GM12874 (cell line): Measurements from ENCODE around the gene TWIST1.

ENCODE experiments used
- TF ChIP-seq, protein P1 (sequence below): IDR thresholded peaks from 2 replicates; pipeline ENCODE4 v1.5.1; 2011; ENCODE audit warnings: low read depth, mild to moderate bottlenecking, control low read depth, low read length, moderate library complexity; ENCODE audit not compliant: insufficient read depth

The TWIST1 gene

GRCh38 chr7:19098510-19098909 is 18.9 kb downstream of the TWIST1 start:
- TF ChIP-seq, protein P1, sequence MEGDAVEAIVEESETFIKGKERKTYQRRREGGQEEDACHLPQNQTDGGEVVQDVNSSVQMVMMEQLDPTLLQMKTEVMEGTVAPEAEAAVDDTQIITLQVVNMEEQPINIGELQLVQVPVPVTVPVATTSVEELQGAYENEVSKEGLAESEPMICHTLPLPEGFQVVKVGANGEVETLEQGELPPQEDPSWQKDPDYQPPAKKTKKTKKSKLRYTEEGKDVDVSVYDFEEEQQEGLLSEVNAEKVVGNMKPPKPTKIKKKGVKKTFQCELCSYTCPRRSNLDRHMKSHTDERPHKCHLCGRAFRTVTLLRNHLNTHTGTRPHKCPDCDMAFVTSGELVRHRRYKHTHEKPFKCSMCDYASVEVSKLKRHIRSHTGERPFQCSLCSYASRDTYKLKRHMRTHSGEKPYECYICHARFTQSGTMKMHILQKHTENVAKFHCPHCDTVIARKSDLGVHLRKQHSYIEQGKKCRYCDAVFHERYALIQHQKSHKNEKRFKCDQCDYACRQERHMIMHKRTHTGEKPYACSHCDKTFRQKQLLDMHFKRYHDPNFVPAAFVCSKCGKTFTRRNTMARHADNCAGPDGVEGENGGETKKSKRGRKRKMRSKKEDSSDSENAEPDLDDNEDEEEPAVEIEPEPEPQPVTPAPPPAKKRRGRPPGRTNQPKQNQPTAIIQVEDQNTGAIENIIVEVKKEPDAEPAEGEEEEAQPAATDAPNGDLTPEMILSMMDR = no peak

DNA sequence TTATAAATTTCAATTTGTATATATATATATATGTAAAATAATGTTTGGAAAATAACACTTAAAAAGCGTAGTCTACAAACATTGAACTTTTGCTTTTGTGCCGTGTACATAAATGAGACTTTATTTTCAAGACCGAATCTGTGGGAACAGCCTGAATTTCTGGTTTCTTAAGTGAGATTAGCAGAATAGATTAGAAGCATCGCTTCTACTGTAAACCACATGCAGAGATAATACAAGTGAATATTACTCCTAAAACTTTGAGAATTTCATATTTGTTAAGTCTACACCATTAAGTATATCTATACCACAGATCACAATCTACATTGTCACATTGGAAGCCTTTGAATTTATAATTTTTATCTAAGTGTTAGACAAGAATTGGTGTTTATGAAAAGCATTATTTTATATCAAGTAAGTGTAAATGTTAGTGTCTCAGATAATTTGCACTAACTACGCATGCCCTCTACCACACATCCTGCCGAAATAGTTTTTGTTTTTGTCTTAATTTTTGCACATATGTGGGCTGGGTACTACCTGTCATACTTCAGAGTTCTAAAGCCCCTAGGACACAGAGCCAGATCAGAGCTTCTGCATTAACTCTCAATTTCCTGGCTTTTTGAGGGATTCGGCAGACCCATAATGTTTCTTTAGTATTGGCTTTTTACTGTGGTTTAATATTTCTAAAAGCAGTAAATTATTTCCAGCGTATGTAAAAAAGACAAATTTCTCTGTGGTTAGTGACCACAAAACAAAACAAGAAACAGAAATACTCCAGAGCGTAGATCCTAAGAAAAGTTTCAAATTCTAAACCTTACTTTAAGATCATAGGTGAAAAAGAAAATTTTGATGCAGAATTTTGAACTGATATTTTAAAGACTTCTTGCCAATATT is 20.0 kb downstream of the TWIST1 start:
- TF ChIP-seq, protein P1 = no peak

- TF ChIP-seq, protein P1 = no peak
Observed at GRCh38 chr7:19095353-19095860, 22.0 kb downstream of the TWIST1 start.

- TF ChIP-seq, protein P1 = no peak
Observed at GRCh38 chr7:19094598-19095352, 22.7 kb downstream of the TWIST1 start.

GRCh38 chr7:19094138-19094537 is 23.3 kb downstream of the TWIST1 start:
- TF ChIP-seq, protein P1 = no peak

DNA sequence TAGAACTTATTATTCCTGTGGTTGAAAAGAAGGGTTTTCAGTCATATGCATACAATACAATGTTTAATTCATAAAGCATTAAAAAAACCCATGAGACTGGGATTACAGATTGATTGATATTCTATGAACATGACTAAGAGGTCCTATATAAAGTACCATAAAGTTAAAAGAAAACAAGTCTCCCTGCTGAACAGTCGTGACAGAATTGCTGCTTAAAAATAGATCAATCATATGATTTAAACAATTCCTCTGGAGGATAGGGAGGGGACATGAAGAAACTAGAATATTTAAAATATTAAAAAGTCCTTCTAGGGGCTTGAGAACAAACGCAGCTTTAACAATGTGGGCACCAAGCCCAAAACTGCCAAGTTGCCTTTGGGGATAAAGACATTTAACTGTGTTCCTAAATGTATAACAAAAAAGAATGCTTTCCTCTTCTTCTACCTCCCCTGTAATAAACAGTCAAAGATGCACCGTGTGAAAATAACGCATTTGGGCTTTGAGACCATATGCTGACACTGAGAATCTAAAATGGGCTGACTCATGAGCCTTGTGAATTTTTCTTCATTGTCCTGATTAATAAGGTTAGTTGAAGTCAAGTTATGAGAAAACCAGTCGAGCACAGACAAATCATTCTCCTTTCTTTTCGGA is 25.8 kb downstream of the TWIST1 start:
- TF ChIP-seq, protein P1 = no peak

- TF ChIP-seq, protein P1 = no peak
Observed at GRCh38 chr7:19090526-19090925, 26.9 kb downstream of the TWIST1 start.
